ENCODE results near the gene LILRB3. TPM values are rescaled to one million over a fixed set of nuclear protein-coding genes. Genes with fewer than 3 reads are reported as not detected.
"Not testable (repeated sequence)": the region's sequence is repeated elsewhere in the genome, so short reads cannot be mapped to it uniquely, and the experiment has no call there.

LILRB3 gene
- total RNA-seq, result 0.14 and 0.61 TPM in 2 replicates

DNA sequence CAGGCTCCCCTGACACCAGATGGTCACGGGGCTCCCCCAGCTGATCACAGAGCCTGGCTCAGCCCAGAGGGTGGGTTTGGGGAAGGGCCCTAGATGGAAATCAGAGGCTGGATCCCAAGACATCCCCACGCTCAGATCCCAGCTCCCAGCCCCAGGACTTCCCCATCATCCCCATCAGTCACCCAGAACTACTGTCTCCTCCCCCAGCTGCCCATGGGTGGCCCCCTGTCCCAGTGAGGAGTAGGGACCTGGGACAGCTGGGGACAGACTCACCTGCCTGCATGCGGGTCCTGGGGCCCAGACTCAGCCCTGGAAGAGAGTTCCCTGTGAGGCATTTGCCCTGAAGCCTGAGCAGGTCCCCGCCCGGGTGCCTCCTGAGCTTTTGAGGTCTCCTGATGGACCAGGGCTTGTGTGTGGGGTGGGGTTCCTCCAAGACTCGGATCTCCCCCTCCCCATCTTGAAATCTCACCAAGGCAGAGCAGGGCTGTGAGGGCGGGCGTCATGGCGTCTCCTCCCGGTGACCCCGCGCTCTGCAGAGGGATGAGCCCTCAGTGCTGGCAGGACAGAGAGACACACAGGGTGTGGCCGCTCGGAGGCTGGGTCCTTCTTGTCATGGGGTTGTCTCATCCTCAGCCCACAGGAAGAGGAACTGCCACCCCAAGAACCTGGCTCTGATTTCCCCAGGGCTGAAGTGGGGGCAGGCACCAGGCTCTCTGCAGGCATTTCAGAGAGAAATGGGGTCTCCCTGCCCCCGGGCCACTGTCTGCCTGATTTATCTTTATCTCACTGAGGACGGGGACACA lies at the start of gene LILRB3:
LILRB3 (minus strand) TSS at position 534 of the 803 bp plus-strand sequence; CDS start at position 503, 31 bp downstream.
- intact Hi-C loops (cut with micrococcal nuclease), result not testable (repeated sequence)

DNA sequence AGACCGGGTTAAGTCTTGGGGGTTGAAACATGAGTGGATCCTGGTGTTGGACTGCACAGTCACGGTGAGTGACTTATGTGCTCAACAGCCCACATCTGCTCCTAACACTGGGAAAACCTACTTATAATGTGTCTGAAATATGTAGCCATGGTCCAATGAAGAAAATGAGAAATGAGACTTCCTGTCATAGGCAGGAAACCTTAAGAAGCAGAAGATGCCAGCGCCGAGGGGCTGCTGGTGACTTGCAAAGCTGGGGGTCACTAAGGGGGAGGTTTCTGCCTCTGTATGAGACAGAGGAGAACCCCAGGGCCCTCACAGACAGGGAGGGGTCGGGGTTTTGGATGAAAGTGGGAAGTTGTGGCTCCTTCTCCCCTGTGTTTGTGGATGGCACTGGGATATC lies 49.4 kb upstream of the LILRB3 start:
- intact Hi-C loops (cut with micrococcal nuclease), result not testable (repeated sequence)

DNA sequence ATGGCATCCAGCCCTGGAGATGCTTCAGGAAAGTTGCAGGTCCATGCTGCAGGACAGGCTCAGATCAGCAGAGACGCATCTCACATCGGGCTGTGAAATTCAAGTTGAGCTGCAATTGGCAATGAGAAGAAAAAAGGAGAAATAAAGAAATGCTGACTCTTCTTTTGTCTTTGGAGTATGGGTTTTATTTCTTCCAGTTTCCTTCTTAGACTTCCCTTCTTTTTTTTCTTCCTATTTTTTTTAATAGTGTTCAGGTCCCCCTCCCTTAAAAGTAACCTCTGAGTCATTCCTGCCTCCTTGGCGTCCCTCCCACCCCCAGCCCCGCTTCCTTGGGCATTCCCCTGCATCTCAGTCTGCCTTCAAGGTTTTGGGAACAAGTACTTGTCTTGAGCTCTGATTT lies 48.8 kb upstream of the LILRB3 start:
- intact Hi-C loops (cut with micrococcal nuclease), result not testable (repeated sequence)

DNA sequence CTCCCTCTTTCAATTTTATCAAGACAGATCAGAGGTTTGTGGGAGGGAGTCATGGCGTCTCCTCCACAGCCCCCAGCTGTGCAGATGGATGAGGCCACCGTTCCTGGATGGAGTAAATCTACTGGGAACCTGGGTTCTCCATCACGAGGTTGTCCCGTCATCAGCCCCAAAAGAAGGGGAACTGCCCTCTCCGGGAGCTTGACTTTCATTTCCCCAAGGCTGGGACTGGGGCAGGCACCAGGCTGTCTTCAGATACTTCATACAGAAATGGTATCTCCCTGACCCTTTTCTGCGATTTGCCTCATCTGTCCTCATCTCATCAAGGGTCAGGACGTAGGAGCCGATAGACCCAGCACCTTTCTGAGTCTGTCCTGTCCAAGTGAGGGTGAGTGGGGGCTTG lies 48.3 kb upstream of the LILRB3 start:
- intact Hi-C loops (cut with micrococcal nuclease), result no loop called here

DNA sequence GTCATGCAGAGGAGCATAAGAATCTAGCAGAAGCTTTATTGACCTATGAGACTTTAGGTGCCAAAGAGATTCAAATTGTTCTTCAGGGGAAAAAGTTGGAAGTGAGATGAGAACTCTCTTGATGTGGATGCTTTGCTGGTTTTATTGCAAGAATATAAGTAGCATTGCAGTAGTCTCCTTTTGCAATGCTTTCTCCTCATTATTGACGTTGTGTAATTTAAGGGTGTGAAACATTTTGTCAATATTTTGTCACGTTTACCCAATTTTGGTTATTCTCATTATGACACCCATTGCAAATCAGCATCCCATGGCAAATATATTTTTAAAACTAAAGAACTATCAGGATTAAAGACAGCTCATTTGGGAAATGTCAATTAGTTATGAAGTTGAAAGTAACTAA lies 46.1 kb upstream of the LILRB3 start:
- intact Hi-C loops (cut with micrococcal nuclease), result no loop called here

DNA sequence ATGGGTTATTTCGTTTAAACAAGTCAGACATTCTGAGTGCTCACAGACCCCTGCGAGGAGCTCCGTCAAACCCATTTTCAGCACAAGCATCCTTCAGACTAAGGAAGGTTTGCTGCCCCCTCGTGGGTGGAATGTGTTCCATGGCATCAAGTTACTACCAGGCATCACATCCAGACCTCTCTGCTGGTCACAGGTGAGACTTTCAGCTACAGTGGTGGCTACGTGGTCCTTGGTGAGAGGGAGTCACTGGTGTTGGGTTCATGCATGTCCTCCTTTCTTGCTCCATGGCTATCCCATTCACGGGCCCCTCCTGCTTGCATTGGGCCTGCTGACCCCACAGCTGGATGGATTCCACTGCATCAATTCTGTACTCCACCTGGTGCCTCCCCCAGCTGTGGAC lies 43.3 kb upstream of the LILRB3 start:
- intact Hi-C loops (cut with micrococcal nuclease), result no loop called here

DNA sequence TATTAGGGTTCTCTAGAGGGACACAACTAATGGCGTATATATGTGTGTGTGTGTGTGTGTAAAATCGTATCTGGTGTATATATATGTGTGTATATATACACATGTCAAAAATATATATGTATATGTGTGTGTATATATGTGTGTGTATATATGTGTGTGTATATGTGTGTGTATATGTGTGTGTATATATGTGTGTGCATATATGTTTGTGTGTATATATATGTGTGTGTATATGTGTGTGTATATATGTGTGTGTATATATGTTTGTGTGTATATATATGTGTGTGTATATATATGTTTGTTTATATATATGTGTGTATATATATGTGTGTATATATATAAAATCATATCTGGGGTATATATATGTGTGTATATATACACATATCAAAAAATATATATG lies 39.7 kb upstream of the LILRB3 start:
- intact Hi-C loops (cut with micrococcal nuclease), result no loop called here

DNA sequence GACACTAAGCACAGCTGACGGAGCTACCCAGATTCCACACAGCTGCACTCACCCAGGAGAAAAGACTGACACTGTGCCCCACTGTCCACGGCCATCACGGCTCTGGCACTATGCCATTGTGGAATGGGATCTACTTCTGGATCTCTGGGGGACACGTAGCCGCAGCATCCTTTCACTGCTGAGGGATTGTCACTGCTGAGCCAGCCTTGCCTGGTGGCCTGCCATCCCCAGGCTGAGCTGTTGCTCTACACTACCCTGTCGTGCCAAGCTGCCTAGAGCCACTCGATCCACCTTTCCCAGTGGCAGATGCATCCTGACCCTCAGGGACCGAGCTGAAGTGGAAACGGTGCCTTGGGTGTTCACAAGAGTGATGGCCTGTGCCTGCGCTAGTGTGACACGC lies 39.3 kb upstream of the LILRB3 start:
- intact Hi-C loops (cut with micrococcal nuclease), result no loop called here

DNA sequence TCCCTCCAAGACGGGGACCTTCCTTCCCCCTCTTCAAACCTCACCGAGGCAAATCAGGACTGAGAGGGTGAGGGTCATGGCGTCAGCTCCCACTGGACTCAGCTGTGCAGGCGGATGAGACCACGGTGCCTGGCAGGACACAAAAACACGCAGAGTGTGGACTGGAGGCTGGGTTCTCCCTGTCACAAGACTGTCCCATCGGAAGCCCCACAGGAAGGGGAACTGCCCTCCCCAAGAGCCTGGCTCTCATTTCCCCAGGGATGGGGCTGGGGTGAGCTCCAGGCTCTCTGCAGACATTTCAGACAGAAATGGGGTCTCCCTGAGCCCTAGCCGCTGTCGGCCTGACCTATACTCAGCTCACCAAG lies 34.3 kb upstream of the LILRB3 start, which contains the start of gene LILRB5:
LILRB5 (minus strand) TSS at position 158 of the 365 bp plus-strand sequence; CDS start at position 78, 80 bp downstream.
- intact Hi-C loops (cut with micrococcal nuclease), result no loop called here

DNA sequence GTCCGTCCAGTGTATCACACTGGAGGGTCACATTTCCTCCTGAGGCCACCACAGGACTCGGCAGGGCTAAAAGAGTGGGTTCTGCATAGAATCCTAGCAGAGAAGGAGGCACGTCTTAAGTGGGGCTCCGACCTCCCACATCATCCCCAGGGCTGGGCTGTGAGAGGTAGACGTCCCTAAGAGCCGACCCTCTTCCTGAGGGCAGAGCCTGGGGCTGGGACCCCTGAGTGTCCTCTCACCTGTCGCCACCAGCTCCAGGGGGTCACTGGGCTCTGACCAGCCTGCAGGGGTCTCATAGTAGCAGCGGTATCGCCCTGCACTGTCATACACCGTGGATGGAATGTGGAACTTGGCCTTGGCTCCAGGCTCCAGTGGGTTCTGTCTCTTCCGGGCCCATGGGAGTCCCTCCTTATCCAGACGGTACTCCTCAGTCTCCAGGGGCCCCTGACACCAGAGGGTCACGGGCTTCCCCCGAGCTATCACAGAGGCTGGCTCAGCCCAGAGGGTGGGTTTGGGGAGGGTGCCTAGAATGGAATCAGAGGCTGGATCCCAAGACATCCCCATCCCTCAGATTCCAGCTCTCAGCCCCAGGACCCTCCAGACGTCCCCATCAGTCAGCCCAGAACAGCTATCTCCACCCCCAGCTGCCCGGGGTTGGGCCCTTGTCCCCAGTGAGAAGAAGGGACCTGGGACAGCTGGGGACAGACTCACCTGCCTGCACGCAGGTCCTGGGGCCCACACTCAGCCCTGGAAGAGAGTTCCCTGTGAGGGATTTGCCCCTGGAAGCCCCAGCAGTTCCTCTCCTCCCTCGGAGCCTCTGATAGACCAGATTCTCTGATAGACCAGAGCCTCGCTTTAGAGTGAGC lies 33.7 kb upstream of the LILRB3 start:
- intact Hi-C loops (cut with micrococcal nuclease), result no loop called here

DNA sequence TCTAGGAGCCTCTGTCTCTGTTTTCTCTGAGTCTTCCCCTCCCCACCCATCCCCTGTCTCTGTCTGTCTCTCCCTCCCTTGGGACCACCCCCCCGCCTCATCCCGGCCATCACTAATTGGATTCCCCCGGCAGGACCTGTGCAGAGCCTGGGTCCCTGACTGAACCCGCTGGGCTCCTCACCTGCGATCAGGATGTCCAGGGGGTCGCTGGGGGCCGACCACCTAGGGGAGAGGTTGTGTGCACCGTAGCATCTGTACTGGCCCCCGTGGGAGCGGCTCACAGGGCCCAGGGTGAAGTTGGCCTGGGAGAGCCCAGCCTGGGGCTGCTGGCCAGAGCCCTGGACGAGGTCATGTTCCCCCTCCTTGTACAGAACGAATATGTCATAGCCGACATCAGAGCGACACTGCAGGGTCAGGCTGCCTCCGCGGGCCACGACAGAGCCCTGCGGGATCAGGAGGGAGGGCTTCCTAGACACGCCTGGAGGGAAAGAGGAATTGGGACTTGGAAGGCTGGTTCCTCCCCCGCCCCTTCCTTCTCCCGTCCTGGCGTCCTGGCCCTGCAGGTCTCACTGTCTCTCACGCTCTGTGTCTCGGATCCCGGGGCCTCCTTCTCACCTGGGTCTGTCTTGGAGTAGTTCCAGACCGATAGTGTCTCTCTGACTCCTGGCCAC lies 32.4 kb upstream of the LILRB3 start:
- intact Hi-C loops (cut with micrococcal nuclease), result no loop called here

DNA sequence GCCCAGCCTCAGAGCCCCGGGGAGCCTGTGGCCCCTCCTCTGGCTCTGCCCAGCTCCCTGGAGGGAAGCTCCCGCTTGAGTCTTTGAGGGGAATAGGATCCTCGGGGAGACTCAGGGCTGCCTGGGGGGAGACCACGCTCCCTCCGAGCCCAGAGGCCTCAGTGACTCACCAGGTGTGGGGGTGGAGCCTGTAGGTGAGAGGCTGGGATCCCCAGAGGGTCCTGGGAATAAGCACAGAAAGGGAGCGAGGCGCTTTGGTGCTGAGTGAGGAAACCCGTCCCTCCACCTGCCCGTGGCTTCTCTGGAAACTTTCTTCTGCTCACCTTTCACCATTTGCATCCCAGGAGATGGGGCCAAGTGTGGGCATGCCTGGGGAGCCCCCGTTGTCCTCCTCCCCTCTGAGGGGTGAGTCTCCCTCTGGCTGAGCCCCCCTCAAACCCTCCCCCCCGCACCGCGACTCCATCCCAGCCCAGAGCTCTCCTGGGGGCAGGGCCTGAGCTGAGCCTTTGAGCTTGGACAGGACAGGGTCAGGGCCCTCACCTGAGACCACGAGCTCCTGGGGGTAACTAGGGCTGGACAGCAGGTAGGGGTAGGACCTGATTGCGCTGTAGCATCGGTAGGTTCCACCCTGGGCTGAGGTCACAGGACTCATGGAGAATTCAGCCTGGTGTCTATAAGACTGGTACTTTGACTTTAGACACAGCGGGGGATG lies 31.5 kb upstream of the LILRB3 start:
- intact Hi-C loops (cut with micrococcal nuclease), result no loop called here

DNA sequence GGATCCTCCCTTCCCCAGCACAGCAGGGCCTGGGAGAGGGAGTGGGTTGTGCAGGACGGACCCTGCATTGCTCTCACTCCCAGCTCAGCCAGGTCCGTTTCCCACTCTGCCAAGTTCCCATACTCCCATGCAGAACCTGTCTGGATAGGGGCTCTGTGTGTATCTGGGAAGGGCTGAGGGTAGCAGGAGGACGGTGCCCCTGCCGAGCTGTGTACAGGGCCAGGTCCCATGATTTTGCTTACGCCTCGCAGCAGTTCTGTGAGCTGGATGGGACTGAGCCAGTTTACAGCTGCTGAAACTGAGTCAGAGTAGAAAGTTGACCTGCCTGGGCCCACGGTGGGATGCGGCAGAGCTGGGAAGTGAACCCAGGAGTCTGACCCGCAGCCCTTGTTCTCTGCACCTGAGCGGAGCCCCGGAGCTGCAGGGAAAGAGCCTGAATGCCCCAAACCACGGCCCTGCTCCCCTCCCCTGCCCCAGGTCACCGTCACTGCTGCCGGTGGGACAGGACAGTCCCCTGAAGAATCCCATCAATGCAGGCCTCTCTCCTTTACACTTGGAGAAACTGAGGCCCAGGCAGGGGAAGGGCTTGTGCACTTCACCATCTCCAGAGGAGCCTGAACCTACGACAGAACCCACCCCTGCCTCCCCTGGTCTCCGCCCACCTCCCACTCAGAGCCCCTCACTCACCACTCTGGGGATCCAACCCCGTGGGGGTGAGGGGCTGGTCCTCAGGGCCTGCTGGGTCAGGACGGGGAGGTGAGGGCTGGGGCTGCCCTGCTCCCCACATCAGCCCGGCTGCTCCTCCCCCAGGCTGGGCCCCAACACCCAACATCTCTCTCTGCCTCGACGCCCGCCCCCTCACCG lies 30.8 kb upstream of the LILRB3 start:
- intact Hi-C loops (cut with micrococcal nuclease), result no loop called here

DNA sequence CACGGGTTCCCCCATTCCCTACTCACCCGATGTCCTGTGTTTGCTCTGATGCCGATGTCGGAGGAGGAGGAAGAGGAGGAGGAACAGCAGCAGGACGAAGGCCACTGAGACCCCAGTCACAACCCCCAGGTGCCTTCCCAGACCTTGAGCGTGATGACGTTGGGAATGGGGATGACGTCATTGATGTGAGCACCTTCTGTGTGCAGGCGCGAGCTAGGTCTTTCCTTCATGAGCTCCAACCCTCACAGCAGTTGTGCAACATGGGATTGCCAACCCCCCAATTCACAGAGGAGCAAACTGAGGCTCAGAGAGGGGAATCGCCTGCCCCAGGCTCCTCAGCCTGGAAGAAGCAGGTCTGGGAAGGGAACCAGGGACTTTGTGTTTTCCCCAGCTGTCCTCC lies 30.0 kb upstream of the LILRB3 start:
- intact Hi-C loops (cut with micrococcal nuclease), result no loop called here

DNA sequence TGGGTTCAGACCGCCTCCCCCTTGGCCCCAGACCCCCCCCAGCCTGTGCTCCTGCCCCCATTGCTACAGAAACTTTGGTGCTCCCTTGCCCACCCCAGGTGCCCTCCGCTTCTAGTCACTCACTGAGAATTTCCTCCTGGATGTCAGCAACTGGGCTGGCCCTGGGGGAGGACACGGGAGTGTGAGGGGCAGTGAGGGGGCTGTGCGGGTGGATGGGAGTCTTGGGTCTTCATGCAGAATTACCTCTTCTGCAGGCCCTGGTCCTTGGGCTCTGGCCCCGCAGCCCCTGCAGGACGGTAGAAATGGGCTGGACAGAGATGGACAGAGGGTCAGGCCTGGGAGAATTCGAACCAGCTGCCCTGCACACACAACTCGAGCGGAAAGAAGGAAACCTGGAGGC lies 29.4 kb upstream of the LILRB3 start:
- intact Hi-C loops (cut with micrococcal nuclease), result no loop called here

DNA sequence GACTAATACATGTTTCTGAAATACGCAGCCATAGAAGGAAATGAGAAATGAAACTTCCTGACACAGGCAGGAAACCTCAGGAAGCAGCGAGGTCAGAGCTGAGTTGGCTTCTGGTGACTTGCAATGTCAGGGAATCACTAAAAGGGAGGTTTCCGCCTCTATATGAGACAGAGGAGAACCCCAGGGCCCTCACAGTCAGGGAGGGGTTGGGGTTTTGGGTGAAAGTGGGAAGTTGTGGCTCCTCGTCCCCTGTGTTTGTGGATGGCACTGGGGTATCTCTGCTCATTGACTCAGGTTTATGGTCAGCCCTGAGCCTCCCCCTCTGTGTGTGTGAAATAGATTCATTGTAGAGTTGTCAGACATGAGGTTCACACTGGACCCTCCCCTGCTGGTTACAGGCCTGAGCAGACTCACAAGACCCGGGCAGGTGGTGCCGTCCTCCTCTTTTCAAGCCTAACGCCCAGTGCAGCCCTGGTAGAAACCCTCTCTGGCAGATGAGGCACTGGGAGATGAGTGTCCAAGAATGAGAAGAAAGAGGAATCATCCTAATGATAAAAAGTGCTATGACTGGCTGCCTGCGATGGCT lies 25.3 kb upstream of the LILRB3 start:
- intact Hi-C loops (cut with micrococcal nuclease), result no loop called here

DNA sequence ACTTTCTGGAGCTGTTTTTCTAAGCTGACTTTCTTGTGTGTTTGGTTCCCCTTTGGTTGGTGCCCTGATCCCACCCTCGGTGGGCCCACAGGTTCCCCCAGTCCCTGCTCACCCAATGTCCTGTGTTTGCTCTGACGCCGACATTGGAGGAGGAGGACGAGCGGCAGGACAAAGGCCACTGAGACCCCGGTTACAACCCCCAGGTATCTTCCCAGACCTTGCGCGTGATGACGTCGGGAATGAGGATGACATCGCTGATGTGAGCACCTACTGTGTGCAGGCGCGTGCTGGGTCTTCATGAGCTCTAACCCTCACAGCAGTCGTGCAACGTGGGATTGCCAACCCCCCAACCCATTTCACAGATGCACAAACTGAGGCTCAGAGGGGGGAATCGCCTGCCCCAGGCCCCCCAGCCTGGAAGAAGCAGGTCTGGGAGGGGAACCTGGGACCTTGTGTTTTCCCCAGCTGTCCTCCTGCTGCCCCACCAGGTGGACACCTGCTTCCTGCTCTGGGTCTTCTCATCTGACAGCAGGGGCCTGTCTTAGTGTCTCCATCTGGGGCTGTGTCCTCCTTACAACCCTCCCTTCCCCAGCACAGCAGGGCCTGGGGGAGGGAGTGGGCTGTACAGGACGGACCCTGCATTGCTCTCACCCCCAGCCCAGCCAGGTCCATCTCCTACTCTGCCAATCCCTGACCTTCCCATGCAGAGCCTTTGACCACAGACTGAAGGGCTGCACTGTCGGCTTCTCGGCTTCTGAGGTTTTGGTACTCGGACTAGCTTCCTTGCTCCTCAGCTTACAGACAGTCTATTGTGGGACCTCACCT lies 24.5 kb upstream of the LILRB3 start:
- intact Hi-C loops (cut with micrococcal nuclease), result no loop called here

DNA sequence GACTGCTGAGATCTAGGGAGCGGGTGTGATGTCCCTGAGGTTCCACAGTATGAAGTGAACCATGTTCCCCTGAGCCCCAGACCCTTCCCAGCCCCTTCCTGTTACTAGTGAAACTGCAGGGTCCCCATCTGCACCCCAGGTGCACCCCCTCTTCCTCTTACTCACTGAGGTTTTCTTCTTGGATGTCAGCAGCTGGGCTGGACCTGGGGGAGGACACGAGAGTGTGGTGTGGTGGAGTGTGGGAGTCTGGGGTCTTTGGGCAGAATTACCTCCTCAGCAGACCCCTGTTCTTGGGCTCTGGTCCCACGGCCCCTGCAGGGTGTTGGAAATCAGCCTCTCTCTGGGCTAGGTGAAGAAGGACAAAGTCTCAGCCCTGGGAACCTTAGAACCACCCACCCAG lies 23.1 kb upstream of the LILRB3 start:
- intact Hi-C loops (cut with micrococcal nuclease), result no loop called here

DNA sequence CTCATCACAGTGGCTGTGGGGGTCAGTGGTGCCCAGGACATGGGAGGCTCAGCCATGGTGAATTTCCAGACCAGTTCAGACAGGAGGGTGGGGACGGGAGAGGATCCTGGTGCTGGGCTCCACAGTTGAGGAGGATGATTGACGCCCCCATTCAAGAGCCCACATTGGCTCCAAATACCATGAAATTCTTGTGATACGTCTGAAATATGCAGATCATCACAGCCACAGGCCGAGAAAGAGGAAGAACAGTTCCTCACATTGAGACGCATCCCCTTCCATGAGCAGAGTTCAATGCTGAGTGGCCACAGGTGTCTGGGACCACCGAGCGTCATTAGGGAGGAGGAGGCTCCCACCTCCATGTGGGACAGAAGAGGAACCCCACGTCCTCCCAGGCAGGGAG lies 21.0 kb upstream of the LILRB3 start:
- intact Hi-C loops (cut with micrococcal nuclease), result not testable (repeated sequence)
